IPS DF 6.9 (cell line): ENCODE measurements around the gene RALGPS1.
"Not testable (repeated sequence)": the region's sequence is repeated elsewhere in the genome, so short reads cannot be mapped to it uniquely, and the experiment has no call there.

Source experiments
- DNase-seq: peaks from one replicate; pipeline ENCODE4 v3.0.0-alpha.2; 2013; ENCODE audit warnings: low read depth, low spot score
- H3K27ac ChIP-seq: one replicate; pipeline ENCODE4 v1.5.1; 2013; ENCODE audit warnings: low read length, control low read depth
- H3K27me3 ChIP-seq: 2 replicates; pipeline ENCODE4 v1.6.1; 2013; ENCODE audit warnings: mild to moderate bottlenecking, low read length; ENCODE audit not compliant: control insufficient read depth, insufficient read depth
- H3K36me3 ChIP-seq: 2 replicates; pipeline ENCODE4 v1.6.1; 2013; ENCODE audit warnings: low read length; ENCODE audit not compliant: control insufficient read depth, insufficient read depth
- H3K4me1 ChIP-seq: 2 replicates; pipeline ENCODE4 v1.6.1; 2013; ENCODE audit warnings: low read length; ENCODE audit not compliant: control insufficient read depth, insufficient read depth
- H3K4me3 ChIP-seq: 2 replicates; pipeline ENCODE4 v1.5.1; 2013; ENCODE audit warnings: mild to moderate bottlenecking, low read length
- H3K9me3 ChIP-seq: 2 replicates; pipeline ENCODE4 v1.6.1; 2013; ENCODE audit warnings: low read length, inconsistent platforms; ENCODE audit not compliant: control insufficient read depth, insufficient read depth
- WGBS: extraction: QIAGEN DNeasy Blood & Tissue Kit; methylation state at CpG from one replicate; pipeline ENCODE4 v1.1.7; 2013; ENCODE audit warnings: mixed read lengths, missing lambda C conversion rate; ENCODE audit not compliant: insufficient read length, insufficient coverage; 5-methylcytosine and 5-hydroxymethylcytosine counted together

Gene RALGPS1

GRCh38 chr9:127166651-127167524, 252.3 kb downstream of the RALGPS1 start:
- WGBS = no CpG with 5 or more reads among the region's 12 CpGs
- Histone ChIP-seq H3K36me3 (no peaks in the 10 kb centered on the region), H3K4me1 (peaks cover 2% of the 10 kb centered on the region; the same call in 1 of the 2 replicates), H3K27me3 (no peaks in the 10 kb centered on the region), H3K4me3 (no peak overlapping the region), H3K27ac (no peak overlapping the region), H3K9me3 (no peaks in the 10 kb centered on the region)
- DNase-seq = no peak

GRCh38 chr9:127167560-127168326, 253.2 kb downstream of the RALGPS1 start:
- H3K4me3 ChIP-seq = no peak overlapping the region
- WGBS = no CpG with 5 or more reads among the region's 11 CpGs
- H3K27me3 ChIP-seq = no peaks in the 10 kb centered on the region
- DNase-seq = no peak
- H3K36me3 ChIP-seq = no peaks in the 10 kb centered on the region
- no peak overlapping the region for H3K27ac ChIP-seq
- no peaks in the 10 kb centered on the region for H3K9me3 ChIP-seq
- peaks cover 2% of the 10 kb centered on the region; the same call in 1 of the 2 replicates for H3K4me1 ChIP-seq

GRCh38 chr9:127168756-127169574, 254.4 kb downstream of the RALGPS1 start:
- Histone ChIP-seq H3K9me3 (no peaks in the 10 kb centered on the region), H3K36me3 (no peaks in the 10 kb centered on the region), H3K27ac (no peak overlapping the region), H3K27me3 (no peaks in the 10 kb centered on the region), H3K4me1 (peaks cover 2% of the 10 kb centered on the region; the same call in 1 of the 2 replicates), H3K4me3 (no peak overlapping the region)
- DNase-seq = no peak
- WGBS = no CpG with 5 or more reads among the region's 10 CpGs

- Histone ChIP-seq H3K4me1 (peaks cover 2% of the 10 kb centered on the region; the same call in 1 of the 2 replicates), H3K9me3 (no peaks in the 10 kb centered on the region), H3K27me3 (no peaks in the 10 kb centered on the region), H3K36me3 (no peaks in the 10 kb centered on the region), H3K4me3 (no peak overlapping the region), H3K27ac (no peak overlapping the region)
- WGBS = no CpG with 5 or more reads among the region's 5 CpGs
- no peak for DNase-seq
These were observed 254.9 kb downstream of the RALGPS1 start for GRCh38 chr9:127169575-127169883.

GRCh38 chr9:127170103-127170502, 255.5 kb downstream of the RALGPS1 start:
- Histone ChIP-seq H3K27me3 (no peaks in the 10 kb centered on the region), H3K27ac (no peak overlapping the region), H3K9me3 (no peaks in the 10 kb centered on the region), H3K4me1 (no peaks in the 10 kb centered on the region), H3K36me3 (no peaks in the 10 kb centered on the region), H3K4me3 (no peak overlapping the region)
- WGBS = no CpG with 5 or more reads among the region's 4 CpGs
- no peak for DNase-seq

GRCh38 chr9:127170652-127171051, 256.1 kb downstream of the RALGPS1 start:
- H3K27me3 ChIP-seq = no peaks in the 10 kb centered on the region
- no peaks in the 10 kb centered on the region for H3K9me3 ChIP-seq
- H3K4me1 ChIP-seq = no peaks in the 10 kb centered on the region
- H3K27ac ChIP-seq = no peak overlapping the region
- no peak for DNase-seq
- WGBS = no CpG with 5 or more reads among the region's 2 CpGs
- H3K4me3 ChIP-seq = no peak overlapping the region
- H3K36me3 ChIP-seq = no peaks in the 10 kb centered on the region

- not testable (repeated sequence) for H3K36me3 ChIP-seq, DNase-seq, H3K4me1 ChIP-seq, H3K27ac ChIP-seq, H3K9me3 ChIP-seq, H3K27me3 ChIP-seq, H3K4me3 ChIP-seq
- no CpG with 5 or more reads among the region's 9 CpGs for WGBS
These were observed 256.8 kb downstream of the RALGPS1 start for GRCh38 chr9:127171348-127171747.

GRCh38 chr9:127172066-127172707, 257.6 kb downstream of the RALGPS1 start:
- DNase-seq = no peak
- Histone ChIP-seq H3K4me1 (no peaks in the 10 kb centered on the region), H3K4me3 (no peak overlapping the region), H3K9me3 (no peaks in the 10 kb centered on the region), H3K36me3 (no peaks in the 10 kb centered on the region), H3K27me3 (no peaks in the 10 kb centered on the region), H3K27ac (no peak overlapping the region)
- WGBS = no CpG with 5 or more reads among the region's 12 CpGs

- Histone ChIP-seq H3K4me3 (no peak overlapping the region), H3K27me3 (no peaks in the 10 kb centered on the region), H3K4me1 (no peaks in the 10 kb centered on the region), H3K27ac (no peak overlapping the region), H3K9me3 (no peaks in the 10 kb centered on the region), H3K36me3 (no peaks in the 10 kb centered on the region)
- WGBS = no CpG with 5 or more reads among the region's 4 CpGs
- DNase-seq = no peak
These were observed 258.5 kb downstream of the RALGPS1 start for GRCh38 chr9:127173063-127173462.
